Smooth muscle cell (in vitro differentiated cells): ENCODE results near the gene PNMA8B. TPM values are rescaled to one million over a fixed set of nuclear protein-coding genes. Genes with fewer than 3 reads are reported as not detected.

Experiments used
- DNase-seq: peaks from one replicate; lab custom pipeline; 2025; ENCODE audit not compliant: unreplicated experiment; lab: John Stamatoyannopoulos, UW
- H2AFZ ChIP-seq: fragments of 200-600 bp; sonication (generic); 2 replicates; pipeline ENCODE4 v1.6.0; 2016; ENCODE audit warnings: antibody characterized with exemption, low read depth, mild to moderate bottlenecking
- H3F3A ChIP-seq: fragments of 200-600 bp; sonication (generic); 2 replicates; pipeline ENCODE4 v1.6.0; 2017; ENCODE audit warnings: antibody characterized with exemption, low read depth
- H3K27ac ChIP-seq: fragments of 200-600 bp; sonication (generic); 2 replicates; pipeline ENCODE4 v1.5.1; 2016; ENCODE audit warnings: low read depth, mild to moderate bottlenecking
- H3K27me3 ChIP-seq: fragments of 200-600 bp; sonication (generic); 2 replicates; pipeline ENCODE4 v1.6.1; 2016; ENCODE audit warnings: low read depth, mild to moderate bottlenecking
- H3K36me3 ChIP-seq: fragments of 200-600 bp; sonication (generic); 2 replicates; pipeline ENCODE4 v1.5.1; 2016; ENCODE audit warnings: low read depth
- H3K4me1 ChIP-seq: fragments of 200-600 bp; sonication (generic); 2 replicates; pipeline ENCODE4 v1.5.1; 2016; ENCODE audit warnings: low read depth
- H3K4me2 ChIP-seq: fragments of 200-600 bp; sonication (generic); 2 replicates; pipeline ENCODE4 v1.6.0; 2016; ENCODE audit warnings: mild to moderate bottlenecking
- H3K4me3 ChIP-seq: fragments of 200-600 bp; sonication (generic); 2 replicates; pipeline ENCODE4 v1.5.1; 2016; ENCODE audit warnings: mild to moderate bottlenecking
- H3K79me2 ChIP-seq: fragments of 200-600 bp; sonication (generic); 2 replicates; pipeline ENCODE4 v1.6.0; 2016; ENCODE audit warnings: low read depth, mild to moderate bottlenecking
- H3K9ac ChIP-seq: fragments of 200-600 bp; sonication (generic); 2 replicates; pipeline ENCODE4 v1.6.0; 2016; ENCODE audit warnings: low read depth
- H3K9me3 ChIP-seq: fragments of 200-600 bp; sonication (generic); replicated peaks from 2 replicates; pipeline ENCODE4 v1.5.1; 2016; ENCODE audit warnings: low read depth
- H4K20me1 ChIP-seq: fragments of 200-600 bp; sonication (generic); 2 replicates; pipeline ENCODE4 v1.6.0; 2016; ENCODE audit warnings: low read depth
- WGBS: methylation state at CpG from one replicate; pipeline ENCODE4 v1.1.7; 2016; ENCODE audit warnings: low lambda C conversion rate; 5-methylcytosine and 5-hydroxymethylcytosine counted together
- polyA plus RNA-seq: library from polyadenylated mRNA; unstranded; fragments of >200 nt; fragmentation: Nextera tagmentation; extraction: Ambion mirVana; gene quantifications from 2 replicates; pipeline ENCODE4 v1.2.1, GENCODE V29; 2016
- total RNA-seq: library from RNA; depleted of rRNA; stranded (reverse); fragments of >200 nt; gene quantifications from 2 replicates; pipeline ENCODE4 v1.2.3, GENCODE V29; 2014
- TF ChIP-seq, protein P1 (sequence below): fragments of 200-600 bp; sonication (generic); IDR thresholded peaks from 2 replicates; pipeline ENCODE4 v1.5.1; 2017; ENCODE audit warnings: borderline replicate concordance, mild to moderate bottlenecking, antibody characterized with exemption; ENCODE audit not compliant: insufficient read depth, poor library complexity, severe bottlenecking

PNMA8B gene
- total and polyA plus RNA-seq, 2 experiments from 2014 or later = 1.0 to 1.2 TPM

DNA sequence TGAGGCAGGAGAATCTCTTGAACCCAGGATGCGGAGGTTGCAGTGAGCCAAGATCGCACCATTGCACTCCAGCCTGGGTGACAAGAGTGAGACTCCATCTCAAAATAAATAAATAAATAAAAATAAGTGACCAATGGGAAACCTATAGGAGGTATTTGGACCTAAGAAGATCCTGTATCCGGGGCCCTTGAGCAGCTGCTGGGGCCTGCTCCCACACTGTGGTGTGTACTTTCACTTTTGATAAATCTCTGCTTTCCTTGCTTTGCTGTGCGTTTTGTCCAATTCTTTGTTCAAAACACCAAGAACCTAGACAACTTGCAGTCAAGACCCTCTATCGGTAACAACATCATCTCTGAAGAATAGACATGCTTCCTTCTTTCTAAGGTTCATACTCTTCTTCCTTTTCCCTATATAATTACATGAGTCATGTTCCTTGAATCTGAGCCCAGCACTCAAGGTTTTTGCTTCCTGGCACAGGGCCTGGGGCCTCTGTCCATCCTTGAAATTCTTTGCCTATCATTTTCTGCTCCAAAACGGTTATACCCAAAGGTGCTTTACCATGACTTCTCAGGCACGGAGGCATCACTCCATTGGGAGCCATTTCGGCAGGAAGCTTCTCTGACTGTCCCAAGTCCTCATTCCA is 52.7 kb downstream of the PNMA8B start:
- H3F3A ChIP-seq = no peaks in the 10 kb centered on the region
- DNase-seq = no peak
- no peaks in the 10 kb centered on the region for H3K36me3 ChIP-seq
- TF ChIP-seq, protein P1, sequence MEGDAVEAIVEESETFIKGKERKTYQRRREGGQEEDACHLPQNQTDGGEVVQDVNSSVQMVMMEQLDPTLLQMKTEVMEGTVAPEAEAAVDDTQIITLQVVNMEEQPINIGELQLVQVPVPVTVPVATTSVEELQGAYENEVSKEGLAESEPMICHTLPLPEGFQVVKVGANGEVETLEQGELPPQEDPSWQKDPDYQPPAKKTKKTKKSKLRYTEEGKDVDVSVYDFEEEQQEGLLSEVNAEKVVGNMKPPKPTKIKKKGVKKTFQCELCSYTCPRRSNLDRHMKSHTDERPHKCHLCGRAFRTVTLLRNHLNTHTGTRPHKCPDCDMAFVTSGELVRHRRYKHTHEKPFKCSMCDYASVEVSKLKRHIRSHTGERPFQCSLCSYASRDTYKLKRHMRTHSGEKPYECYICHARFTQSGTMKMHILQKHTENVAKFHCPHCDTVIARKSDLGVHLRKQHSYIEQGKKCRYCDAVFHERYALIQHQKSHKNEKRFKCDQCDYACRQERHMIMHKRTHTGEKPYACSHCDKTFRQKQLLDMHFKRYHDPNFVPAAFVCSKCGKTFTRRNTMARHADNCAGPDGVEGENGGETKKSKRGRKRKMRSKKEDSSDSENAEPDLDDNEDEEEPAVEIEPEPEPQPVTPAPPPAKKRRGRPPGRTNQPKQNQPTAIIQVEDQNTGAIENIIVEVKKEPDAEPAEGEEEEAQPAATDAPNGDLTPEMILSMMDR = no peak
- no peak overlapping the region for H3K4me2 ChIP-seq
- no peak overlapping the region for H3K9ac ChIP-seq
- no peaks in the 10 kb centered on the region for H4K20me1 ChIP-seq
- WGBS = 72% methylated on average over 8 of the region's 8 CpGs
- H3K27me3 ChIP-seq = no peaks in the 10 kb centered on the region
- no peaks in the 10 kb centered on the region for H3K4me1 ChIP-seq
- no peak overlapping the region for H3K4me3 ChIP-seq
- H3K9me3 ChIP-seq = no peaks in the 10 kb centered on the region
- no peaks in the 10 kb centered on the region for H3K79me2 ChIP-seq
- no peak overlapping the region for H3K27ac ChIP-seq
- H2AFZ ChIP-seq = no peak overlapping the region

DNA sequence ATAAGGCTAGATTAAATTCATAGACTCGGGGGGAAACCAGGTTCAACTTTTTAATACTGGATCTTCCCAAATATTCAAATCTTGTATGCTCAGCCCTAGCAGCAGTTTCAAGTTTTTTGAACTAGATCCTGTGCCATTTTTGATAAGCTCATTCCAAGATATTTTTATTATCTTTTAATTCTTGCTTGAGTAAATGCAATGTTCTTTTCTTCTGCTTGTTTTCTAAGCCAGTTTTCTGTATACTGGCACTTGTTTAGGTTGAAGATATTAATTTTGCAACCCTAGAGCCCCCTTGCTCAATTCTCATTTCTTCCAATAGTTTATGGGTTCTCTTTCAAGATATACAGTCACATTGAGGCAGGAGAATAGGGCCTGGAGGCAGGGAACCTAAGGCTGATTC is 53.8 kb downstream of the PNMA8B start:
- Histone ChIP-seq H3K27me3 (no peaks in the 10 kb centered on the region), H3K36me3 (no peaks in the 10 kb centered on the region), H3K4me3 (no peak overlapping the region), H3K79me2 (no peaks in the 10 kb centered on the region), H4K20me1 (no peaks in the 10 kb centered on the region), H3K4me2 (no peak overlapping the region), H3K9me3 (no peaks in the 10 kb centered on the region), H3K27ac (no peak overlapping the region), H3F3A (no peaks in the 10 kb centered on the region), H2AFZ (no peak overlapping the region), H3K9ac (no peak overlapping the region), H3K4me1 (no peaks in the 10 kb centered on the region)
- DNase-seq = no peak
- TF ChIP-seq, protein P1 = no peak
- WGBS = 98% methylated on average over 1 of the region's 1 CpG

Other genes with a start within 250 kb of the PNMA8B start
- 4.9 and 15.2 TPM in 2 replicates for gene HIF3A, start 198.8 kb downstream of the PNMA8B start, total RNA-seq
- 16.2 and 20.8 TPM in 2 replicates for gene HIF3A, start 198.8 kb downstream of the PNMA8B start, polyA plus RNA-seq
- gene PPP5C, start 148.8 kb downstream of the PNMA8B start, total RNA-seq = 34.5 and 44.9 TPM in 2 replicates
- gene PPP5C, start 148.8 kb downstream of the PNMA8B start, polyA plus RNA-seq = 57.7 and 60.0 TPM in 2 replicates
- 17.9 and 19.4 TPM in 2 replicates for gene CCDC8, start 82.3 kb downstream of the PNMA8B start, total RNA-seq
- gene CCDC8, start 82.3 kb downstream of the PNMA8B start, polyA plus RNA-seq = 44.5 and 53.9 TPM in 2 replicates
- gene PNMA8C, start 66.9 kb downstream of the PNMA8B start, total RNA-seq = not detected in 2 replicates
- not detected in 2 replicates for gene PNMA8C, start 66.9 kb downstream of the PNMA8B start, polyA plus RNA-seq
- 6.5 and 16.4 TPM in 2 replicates for gene PNMA8A, start 24.3 kb downstream of the PNMA8B start, total RNA-seq
- gene PNMA8A, start 24.3 kb downstream of the PNMA8B start, polyA plus RNA-seq = 3.6 and 5.9 TPM in 2 replicates
- gene CALM3, start 105.5 kb upstream of the PNMA8B start, total RNA-seq = 152 and 172 TPM in 2 replicates
- gene CALM3, start 105.5 kb upstream of the PNMA8B start, polyA plus RNA-seq = 165 and 183 TPM in 2 replicates
- gene PTGIR, start 129.2 kb upstream of the PNMA8B start, total RNA-seq = 0.09 and 2.3 TPM in 2 replicates
- gene PTGIR, start 129.2 kb upstream of the PNMA8B start, polyA plus RNA-seq = 0.81 and 1.3 TPM in 2 replicates
- gene GNG8, start 140.3 kb upstream of the PNMA8B start, total RNA-seq = not detected in 2 replicates
- gene GNG8, start 140.3 kb upstream of the PNMA8B start, polyA plus RNA-seq = 3.3 TPM in 1 of 2 replicates, not detected in the other
- 6.2 and 12.3 TPM in 2 replicates for gene DACT3, start 165.3 kb upstream of the PNMA8B start, total RNA-seq
- gene DACT3, start 165.3 kb upstream of the PNMA8B start, polyA plus RNA-seq = 19.1 and 22.7 TPM in 2 replicates
- gene PRKD2, start 221.2 kb upstream of the PNMA8B start, total RNA-seq = 8.6 and 24.2 TPM in 2 replicates
- gene PRKD2, start 221.2 kb upstream of the PNMA8B start, polyA plus RNA-seq = 34.6 and 45.9 TPM in 2 replicates